Gastrocnemius medialis (tissue), 4 donors: ENCODE results near the gene ZYG11B.
"Not testable (repeated sequence)": the region's sequence is repeated elsewhere in the genome, so short reads cannot be mapped to it uniquely, and the experiment has no call there.

Experiments used
- CTCF ChIP-seq, 5 experiments: fragments of 450-650 bp in 3 of 5; fragments of 200-600 bp in 2 of 5; sonication (generic) in 2 of 5; IDR thresholded peaks in 4 of 5; conservative IDR thresholded peaks in 1 of 5; 1 replicate in 4 of 5; 2 replicates in 1 of 5; pipeline ENCODE4 v1.5.1; 2016 to 2019; ENCODE audit warnings: antibody characterized with exemption in 5 of 5, mild to moderate bottlenecking in 3 of 5, moderate library complexity in 3 of 5
- POLR2A ChIP-seq, 2 donors: fragments of 450-650 bp; IDR thresholded peaks; one replicate each; pipeline ENCODE4 v1.6.1; 2017; ENCODE audit warnings: antibody characterized with exemption in 2 of 2, mild to moderate bottlenecking in 2 of 2, moderate library complexity in 2 of 2

DNA sequence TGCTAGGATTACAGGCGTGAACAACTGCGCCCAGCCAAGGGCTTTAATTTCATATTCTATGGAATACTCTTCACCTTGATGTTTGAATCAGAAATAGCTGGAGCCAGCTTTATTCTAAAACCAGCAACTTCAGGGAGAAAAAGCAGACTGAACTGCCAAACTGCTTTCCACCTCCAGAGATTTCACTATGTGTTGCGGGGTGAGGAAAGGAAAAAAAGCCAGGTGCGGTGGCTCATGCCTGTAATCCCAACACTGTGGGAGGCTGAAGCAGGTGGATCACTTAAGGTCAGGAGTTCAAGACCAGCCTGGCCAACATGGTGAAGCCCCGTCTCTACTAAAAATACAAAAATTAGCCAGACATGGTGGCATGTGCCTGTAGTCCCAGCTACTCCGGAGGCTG lies 11.0 kb upstream of the ZYG11B start:
- not testable (repeated sequence) for TF ChIP-seq CTCF (IDR thresholded peaks at IDR 0.05 in 4 of 5, conservative IDR thresholded peaks at IDR 0.05 in 1 of 5); POLR2A (IDR thresholded peaks at IDR 0.05)
